Hematopoietic multipotent progenitor cell treated with erythropoietin and hydrocortisone succinate and interleukin-3 and kit ligand, for 4 days (in vitro differentiated cells): ENCODE results near the gene SCUBE3.

Experiments
- DNase-seq: peaks from one replicate; pipeline ENCODE4 v3.0.0-alpha.2; 2015

Gene SCUBE3

GRCh38 chr6:35213824-35214756, at the start of gene SCUBE3:
Gene SCUBE3 (plus strand): TSS chr6:35213956. CDS start chr6:35214419, 463 bp downstream.
- DNase-seq: peak; percentile 55

GRCh38 chr6:35164277-35164676, 49.5 kb upstream of the SCUBE3 start:
- no peak for DNase-seq

- no peak for DNase-seq
These were observed 48.9 kb upstream of the SCUBE3 start for GRCh38 chr6:35164868-35165267.

- no peak for DNase-seq
These were observed 48.1 kb upstream of the SCUBE3 start for GRCh38 chr6:35165630-35166071.

- DNase-seq: no peak
These were observed 47.6 kb upstream of the SCUBE3 start for GRCh38 chr6:35166116-35166515.

- DNase-seq: no peak
These were observed 47.2 kb upstream of the SCUBE3 start for GRCh38 chr6:35166520-35166919.

- DNase-seq: no peak
These were observed 46.3 kb upstream of the SCUBE3 start for GRCh38 chr6:35167505-35167904.

GRCh38 chr6:35168461-35168861, 45.3 kb upstream of the SCUBE3 start:
- DNase-seq: no peak

GRCh38 chr6:35170166-35170565, 43.6 kb upstream of the SCUBE3 start:
- no peak for DNase-seq

GRCh38 chr6:35170891-35171290, 42.9 kb upstream of the SCUBE3 start:
- no peak for DNase-seq

- no peak for DNase-seq
These were observed 40.7 kb upstream of the SCUBE3 start for GRCh38 chr6:35173044-35173426.

- no peak for DNase-seq
These were observed 40.2 kb upstream of the SCUBE3 start for GRCh38 chr6:35173427-35174087.

GRCh38 chr6:35174088-35174434, 39.7 kb upstream of the SCUBE3 start:
- DNase-seq: no peak

GRCh38 chr6:35174501-35174900, 39.3 kb upstream of the SCUBE3 start:
- no peak for DNase-seq

GRCh38 chr6:35176301-35177024, 37.3 kb upstream of the SCUBE3 start:
- no peak for DNase-seq

GRCh38 chr6:35177157-35177556, 36.6 kb upstream of the SCUBE3 start:
- DNase-seq: peak; percentile 23

- no peak for DNase-seq
These were observed 36.2 kb upstream of the SCUBE3 start for GRCh38 chr6:35177596-35177995.

GRCh38 chr6:35178012-35178411, 35.7 kb upstream of the SCUBE3 start:
- no peak for DNase-seq

- no peak for DNase-seq
These were observed 34.6 kb upstream of the SCUBE3 start for GRCh38 chr6:35178932-35179832.

GRCh38 chr6:35179901-35180535, 33.7 kb upstream of the SCUBE3 start:
- no peak for DNase-seq

GRCh38 chr6:35181308-35181932, 32.3 kb upstream of the SCUBE3 start:
- no peak for DNase-seq
